Left lobe of liver (tissue), 2 donors: ENCODE results near the gene UGDH. TPM values are rescaled to one million over a fixed set of nuclear protein-coding genes. Genes with fewer than 3 reads are reported as not detected.
"Not testable (repeated sequence)": the region's sequence is repeated elsewhere in the genome, so short reads cannot be mapped to it uniquely, and the experiment has no call there.

Experiments
- ATAC-seq: fragments of 200-7000 bp; cut with Tn5 transposase; one replicate; pipeline ENCODE4 v1.9.1; 2020; ENCODE audit warnings: mild to moderate bottlenecking, moderate library complexity
- DNase-seq: peaks from one replicate; pipeline ENCODE4 v3.0.0-alpha.2; 2020; ENCODE audit warnings: low spot score
- total RNA-seq: library from RNA; stranded (reverse); gene quantifications from one replicate; pipeline ENCODE4 v1.2.1, GENCODE V29; 2021
- donor health status: DM: no; HTN: no; CAD: no; lungs with moderate emphysema.
- donor health status: DM: no; HTN: yes; CAD: no.

UGDH gene
- total RNA-seq, 1 donor from 2014 or later = 225 TPM

DNA sequence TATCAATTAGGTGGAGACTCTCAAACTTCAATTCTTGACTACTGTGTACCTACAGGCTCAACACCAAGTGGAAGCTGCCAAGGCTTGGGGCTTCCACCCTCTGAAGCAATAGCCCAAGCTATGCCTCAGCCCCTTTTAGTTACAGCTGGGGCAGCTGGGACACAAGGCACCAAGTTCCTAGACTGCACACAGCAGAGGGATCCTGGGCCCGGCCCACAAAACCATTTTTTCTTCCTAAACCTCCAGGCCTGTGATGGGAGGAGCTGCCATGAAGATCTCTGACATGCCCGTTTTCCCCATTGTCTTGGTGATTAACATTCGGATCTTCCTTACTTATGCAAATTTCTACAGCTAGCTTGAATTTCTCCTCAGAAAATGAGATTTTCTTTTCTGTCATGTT, 3.4 kb upstream of the UGDH start:
- no peak for DNase-seq
- ATAC-seq = no peak

DNA sequence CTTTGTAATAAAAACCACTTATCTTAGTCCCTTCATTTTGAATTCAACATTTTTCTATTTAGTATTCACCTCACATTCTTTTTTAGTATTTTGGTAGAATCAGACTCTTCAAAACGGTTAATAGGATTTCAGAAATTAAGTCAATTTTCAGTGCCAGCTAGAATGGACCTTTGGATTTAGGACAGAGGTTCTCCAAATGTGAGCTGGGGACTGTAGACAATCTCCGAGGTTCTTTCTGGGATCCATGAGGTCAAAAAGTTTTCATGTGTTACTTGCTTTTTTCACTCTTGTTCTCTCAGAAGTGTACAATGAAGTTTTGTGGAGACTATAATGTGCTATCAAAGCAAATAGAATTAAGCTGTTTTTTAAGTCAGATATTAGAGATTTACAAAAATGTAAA, 2.3 kb upstream of the UGDH start:
- ATAC-seq (no peak), DNase-seq (no peak)

DNA sequence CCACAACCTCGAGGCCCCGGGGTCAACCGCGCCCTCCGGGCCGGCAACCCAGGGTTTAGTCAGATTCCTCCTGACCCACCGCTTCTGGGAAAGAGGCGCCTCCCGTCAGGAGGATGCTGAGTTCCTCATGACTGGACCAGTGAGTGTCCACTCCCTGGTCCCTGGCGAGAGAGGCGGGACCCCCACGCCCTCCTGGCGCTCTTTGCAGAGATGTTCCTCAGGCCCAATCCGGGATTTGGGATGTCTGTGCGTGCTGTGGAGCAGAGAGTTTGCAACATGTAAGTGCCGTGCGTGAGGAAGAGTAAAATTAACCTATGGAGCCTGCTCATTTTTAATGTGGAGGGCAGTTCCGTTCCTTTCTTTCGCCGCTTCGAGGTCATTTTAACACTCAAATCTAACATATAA, 824 bp upstream of the UGDH start:
- DNase-seq (no peak), ATAC-seq (peak; percentile 48)

DNA sequence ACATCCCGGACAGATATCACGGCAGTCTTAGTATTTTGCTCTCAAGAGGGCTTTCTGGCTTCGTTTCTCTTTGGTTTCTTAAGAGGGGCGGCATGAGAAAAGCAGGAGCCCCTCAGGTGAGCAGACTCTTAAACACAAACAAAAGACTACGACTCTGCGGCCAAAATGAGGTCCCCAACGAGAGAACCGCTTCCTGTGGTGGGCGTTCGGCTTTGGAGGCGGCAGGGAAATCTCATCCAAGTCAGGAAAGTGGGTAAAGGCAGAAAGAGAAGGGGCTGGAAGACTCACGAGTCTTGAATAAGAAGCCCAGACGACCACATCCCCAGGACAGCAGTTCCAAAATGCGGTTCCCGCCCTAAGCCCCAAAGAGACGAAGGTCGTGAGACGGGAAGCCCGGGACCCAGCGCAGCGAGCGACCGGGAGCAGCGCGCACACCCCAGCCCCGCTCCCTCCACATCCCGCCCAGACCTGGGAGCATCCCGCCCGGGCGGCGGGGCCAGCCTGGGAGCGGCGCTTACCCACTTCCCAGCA, 409 bp downstream of the UGDH start:
- DNase-seq = no peak
- ATAC-seq = no peak

DNA sequence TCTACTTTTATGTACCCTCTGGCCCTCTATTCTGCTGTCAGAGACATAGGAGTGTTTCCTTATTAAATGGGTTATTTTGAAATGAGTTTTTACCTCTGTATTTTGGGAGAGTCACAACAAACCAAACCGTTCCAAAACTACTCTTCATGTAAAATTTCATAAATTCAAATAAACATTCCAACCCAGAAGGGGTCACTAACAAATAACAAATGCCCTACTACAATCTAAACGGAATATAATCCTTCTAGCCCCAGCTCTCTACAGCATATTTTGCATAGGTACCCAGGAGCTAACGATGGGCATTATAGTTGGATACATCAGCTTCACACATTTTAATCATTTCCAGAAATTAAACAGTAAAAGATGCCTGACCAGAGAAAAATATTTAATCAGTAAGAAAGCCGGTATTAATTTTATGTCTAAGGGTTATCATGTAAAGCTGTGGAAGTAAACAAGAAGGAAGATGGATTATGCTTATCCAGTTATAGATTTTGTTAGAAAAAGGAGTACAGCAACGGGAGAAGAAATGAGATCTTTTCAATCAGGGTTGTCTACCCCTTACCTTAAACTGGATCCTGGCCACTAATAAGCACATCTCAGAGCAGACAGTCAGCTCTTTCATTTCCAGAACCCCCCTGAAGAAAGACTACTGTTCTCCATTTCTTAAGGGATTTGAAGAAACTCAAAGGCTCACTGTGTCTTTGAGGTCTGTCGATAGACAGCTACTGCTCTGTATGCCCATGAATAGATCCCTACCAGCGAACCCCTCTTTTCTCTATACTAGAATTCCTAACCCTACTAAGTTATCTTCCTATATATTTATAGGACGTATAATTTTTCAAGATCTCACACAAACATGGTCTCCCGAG, 1.2 kb downstream of the UGDH start:
- DNase-seq = no peak
- no peak for ATAC-seq

DNA sequence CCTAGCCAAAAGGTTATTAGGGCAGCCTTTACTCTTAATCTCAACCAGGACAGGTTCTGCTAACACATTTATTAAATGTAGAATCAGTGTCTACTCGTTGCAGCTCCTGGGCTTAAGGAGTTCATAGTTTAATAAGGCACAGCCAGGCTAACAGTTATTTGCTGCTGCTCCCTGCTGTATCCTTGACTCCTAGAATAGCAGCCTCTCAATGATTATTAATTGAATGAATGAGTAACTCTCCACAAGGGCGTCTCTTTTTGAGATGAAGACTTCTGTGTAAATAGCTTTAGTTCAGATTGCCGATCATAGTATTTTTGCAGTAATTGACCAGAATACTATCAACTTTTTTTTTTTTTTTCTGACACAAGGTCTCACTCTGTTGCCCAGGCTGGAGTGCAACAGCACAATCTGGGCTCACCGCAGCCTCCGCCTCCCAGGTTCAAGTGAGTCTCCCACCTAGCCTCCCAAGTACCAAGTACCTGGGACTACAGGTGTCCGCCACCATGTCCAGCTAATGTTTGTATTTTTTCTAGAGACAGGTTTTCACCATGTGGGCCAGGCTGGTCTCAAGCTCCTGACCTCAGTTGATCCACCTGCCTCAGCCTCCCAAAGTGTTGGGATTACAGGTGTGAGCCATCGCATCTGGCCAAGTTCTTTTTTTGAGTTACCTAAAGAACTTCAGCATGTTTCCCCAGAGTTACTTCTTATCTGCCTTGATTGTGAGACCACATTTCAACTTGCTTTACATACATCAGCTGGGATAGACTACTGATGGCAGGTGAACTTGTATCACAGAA, 2.9 kb downstream of the UGDH start:
- no peak for ATAC-seq
- DNase-seq = no peak

DNA sequence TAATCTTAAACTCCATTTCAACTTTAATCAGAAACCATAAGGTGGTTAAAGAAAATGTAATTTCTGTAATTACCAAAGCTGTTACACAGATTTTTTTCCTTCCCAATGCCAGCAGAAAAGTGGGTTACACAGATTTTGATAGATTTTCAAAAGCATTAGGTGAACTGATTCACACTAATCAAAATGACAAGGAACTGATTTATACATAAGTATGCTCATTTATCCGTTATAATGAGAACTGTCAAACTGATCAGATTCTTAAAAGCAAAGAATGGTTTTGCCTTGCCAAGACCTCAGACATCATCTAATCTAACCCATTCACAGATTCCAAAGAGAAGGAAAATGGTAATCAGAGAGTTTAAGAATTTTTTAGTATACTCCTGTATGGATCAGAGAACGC, 5.2 kb downstream of the UGDH start:
- ATAC-seq (no peak), DNase-seq (no peak)

DNA sequence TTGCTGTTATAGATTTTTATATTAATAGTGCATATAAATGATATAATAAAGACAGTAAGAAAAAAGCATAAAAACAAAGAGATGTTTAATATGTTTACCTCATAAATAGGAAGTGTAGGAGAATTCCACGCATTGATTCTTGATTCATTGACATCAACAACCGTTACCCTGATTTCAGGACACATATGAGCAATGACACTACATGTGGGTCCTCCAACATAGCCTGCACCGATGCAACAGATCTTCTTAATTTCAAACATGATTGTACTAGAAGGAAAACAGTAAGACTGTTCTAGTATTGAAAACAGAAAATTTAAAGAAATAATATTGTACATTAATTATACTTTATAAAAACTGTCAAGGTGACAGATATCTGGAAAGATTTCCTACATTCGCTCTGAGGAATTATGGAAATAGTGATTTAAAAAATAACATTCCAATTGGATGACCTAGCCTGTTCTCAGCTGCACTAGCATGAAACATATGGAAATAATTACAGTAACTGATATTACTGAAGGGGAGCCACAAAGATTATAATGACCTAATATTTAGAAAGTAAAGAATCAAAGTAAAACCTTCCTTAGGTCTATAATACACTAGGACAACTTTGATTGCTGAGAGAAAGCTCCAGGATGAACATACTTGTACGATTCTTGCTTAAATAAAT, 5.9 kb downstream of the UGDH start:
- DNase-seq (no peak), ATAC-seq (no peak)

DNA sequence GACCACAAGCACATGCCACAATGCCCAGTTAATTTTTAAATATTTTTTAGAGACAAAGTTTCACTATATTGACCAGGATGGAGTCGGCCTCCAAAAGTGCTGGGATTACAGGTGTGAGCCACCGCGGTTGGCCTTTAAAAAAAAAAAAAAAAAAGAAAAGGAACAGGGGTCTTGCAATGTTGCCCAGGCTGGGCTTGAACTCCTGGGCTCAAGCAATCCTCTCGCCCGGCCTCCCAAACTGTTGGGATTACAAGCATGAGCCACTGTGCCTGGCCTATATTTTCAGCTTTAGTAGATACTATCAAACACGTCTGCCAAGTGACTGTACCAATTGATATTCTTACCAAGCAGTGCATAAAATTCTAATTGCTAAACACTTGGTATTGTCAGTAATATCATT, 8.8 kb downstream of the UGDH start:
- no peak for DNase-seq
- ATAC-seq = no peak

DNA sequence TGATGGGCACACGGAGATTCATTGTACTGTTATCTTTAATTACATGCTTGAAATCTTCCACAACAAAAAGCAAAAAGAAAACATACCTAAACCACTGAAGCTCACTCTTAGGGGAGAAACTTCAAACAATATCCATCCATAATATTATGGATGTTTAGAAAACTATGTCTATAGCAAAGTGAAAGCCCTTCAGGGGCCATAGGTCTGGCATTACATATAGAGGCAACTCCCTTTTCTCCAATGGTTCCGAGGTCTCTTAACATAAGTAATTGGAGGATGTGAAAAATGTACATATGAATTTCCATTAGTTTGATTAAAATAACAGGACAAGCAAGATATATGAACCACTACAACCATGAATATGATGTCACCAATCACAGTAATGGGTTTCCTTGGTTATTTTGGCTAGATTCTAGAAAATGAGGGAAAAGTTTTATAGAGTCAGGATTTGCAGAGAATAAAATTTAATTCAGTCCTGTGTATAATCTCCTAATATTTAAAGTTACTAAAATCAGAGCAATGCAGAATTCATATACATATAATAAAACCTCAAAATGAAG, 10.8 kb downstream of the UGDH start:
- DNase-seq (no peak), ATAC-seq (no peak)

DNA sequence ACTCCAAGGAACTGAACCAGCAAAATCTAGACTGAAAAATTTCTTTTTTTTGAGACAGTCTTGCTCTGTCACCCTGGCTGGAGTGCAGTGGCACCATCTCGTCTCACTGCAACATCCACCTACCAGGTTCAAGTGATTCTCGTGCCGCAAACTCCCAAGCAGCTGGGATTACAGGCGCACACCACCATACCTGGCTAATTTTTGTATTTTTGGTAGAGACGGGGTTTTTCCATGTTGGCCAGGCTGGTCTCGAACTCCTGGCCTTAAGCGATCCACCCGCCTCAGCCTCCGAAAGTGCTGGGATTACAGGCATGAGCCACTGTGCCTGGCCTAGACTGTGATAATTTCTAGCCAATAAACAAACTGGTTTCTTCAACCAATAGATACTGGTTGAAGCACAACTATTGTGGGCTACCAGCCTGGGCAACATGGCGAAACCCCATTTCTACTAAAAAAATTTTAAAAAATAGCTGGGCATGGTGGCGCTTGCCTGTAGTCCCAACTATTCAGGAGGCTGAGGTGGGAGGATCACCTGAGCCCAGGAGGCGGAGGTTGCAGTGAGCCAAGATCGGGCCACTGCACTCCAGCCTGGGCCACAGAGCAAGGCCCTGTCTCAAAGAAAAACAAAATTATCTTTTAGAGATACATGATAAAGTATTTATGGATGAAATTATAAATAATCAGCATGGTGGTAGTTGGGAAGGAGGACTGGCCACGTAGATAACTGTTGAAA, 11.4 kb downstream of the UGDH start:
- ATAC-seq, DNase-seq: not testable (repeated sequence)

DNA sequence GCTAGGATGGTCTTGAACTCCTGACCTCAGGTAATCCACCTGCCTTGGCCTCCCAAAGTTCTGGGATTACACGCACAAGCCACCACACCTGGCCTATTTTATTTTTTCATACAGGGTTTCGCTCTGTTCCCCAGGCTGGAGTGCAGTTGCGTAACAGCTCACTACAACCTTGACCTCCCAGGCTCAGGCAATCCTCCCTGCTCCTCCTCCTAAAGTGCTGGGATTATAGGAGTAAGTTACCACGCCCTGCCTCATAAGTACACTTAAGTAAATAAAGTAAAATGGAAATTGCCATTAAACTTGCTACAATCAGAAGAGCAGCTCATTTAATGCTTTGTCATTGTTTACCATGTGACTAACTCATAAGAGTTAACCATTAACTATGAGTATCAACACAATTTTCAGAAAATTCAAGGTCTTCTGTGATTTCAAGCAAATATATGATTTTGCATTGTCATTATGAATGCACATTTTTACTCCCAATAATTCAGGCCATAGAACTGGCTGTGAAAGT, 12.3 kb downstream of the UGDH start:
- peak; percentile 80 for DNase-seq
- peak; percentile 80 for ATAC-seq

DNA sequence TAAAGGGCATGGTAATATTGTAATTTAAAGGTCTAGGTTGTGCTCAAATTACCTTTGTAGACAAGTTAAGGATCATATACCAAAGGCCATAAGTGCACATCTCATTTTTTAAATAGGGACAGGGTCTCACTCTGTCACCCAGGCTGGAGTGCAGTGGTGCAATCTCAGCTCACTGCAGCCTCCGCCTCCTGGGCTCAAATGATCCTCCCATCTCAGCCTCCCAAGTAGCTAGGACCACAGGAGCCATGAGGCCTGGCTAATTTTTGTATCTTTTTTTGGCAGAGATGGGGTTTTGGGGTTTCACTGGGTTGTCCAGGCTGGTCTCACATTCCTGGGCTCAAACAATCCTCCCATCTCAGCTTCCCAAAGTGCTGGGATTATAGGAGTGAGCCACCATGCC, 13.0 kb downstream of the UGDH start:
- ATAC-seq, DNase-seq: not testable (repeated sequence)

DNA sequence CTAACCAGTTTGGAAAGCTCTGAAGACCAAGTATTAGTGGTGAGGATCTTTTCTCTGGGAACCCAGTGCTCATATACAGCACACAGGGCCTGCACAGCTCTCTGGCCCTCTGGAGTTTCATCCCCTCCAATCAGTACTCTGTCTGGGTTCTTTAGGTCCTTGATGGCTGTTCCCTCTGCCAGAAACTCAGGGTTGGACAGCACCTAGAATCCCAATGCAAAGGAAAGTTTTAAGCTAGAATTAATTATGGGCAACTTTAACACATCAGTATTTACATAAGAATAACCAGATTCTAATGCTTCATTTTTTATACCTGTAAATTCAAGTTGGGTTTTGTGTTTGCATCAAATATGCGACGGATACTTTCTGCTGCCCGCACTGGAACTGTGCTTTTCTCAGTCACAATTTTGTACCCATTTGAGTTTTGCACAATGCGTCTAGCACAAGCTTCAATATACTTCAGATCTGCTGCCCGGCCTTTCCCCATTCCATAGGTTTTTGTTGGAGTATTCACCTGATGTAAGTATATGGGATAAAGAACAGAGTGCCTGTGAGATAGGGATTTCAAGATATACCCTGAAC, 16.8 kb downstream of the UGDH start:
- no peak for DNase-seq
- ATAC-seq = no peak

DNA sequence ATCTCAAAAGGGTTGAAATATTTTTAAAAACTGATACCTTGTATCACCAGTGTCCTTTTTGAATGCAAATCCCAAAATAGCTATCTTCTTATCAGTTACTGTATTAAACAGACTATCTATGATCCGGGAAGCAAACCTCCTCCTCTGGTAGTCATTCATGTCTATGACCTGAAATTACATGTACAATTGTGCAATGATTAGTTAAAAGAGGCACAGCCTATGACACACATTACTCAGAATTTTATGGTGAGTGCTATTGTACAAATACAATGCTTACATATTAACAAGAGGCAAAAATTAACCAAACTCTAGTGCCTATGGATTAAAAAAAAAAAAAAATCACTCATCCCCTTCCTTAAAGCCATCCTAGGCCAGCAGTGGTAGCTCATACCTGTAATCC, 21.7 kb downstream of the UGDH start:
- ATAC-seq (peak; percentile 5), DNase-seq (no peak)

DNA sequence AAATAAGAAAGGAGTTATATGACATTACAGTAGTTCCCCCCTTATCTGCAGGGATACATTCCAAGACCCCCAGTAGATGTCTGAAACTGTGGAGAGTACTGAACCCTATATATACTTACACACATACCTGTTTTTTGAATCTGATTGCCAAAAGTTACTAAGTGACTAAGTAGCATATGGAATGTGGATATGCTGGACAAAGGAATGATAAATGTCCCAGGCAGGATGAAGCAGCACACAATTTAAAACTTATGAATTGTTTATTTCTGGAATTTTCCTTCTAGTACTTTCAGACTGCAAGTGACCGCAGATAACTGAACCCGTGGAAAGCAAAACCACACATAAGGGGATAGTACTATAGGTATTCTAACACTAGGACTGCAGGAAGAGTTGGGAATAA, 22.7 kb downstream of the UGDH start:
- DNase-seq = no peak
- no peak for ATAC-seq

DNA sequence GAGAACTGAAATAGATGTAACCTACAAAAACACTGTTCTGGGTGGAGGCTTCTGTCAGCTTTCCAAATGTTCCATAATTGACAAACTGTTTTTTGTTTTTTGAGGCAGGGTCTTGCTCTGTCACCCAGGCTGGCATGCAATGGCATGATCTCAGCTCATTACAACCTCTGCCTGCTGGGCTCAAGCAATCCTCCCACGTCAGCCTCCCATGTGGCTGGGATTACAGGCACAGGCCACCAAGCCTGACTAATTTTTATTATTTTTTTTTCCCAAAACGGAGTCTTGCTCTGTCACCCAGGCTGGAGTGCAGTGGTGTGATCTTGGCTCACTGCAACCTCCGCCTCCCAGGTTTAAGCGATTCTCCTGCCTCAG, 24.6 kb downstream of the UGDH start:
- peak; percentile 12 for DNase-seq
- ATAC-seq = not testable (repeated sequence)

DNA sequence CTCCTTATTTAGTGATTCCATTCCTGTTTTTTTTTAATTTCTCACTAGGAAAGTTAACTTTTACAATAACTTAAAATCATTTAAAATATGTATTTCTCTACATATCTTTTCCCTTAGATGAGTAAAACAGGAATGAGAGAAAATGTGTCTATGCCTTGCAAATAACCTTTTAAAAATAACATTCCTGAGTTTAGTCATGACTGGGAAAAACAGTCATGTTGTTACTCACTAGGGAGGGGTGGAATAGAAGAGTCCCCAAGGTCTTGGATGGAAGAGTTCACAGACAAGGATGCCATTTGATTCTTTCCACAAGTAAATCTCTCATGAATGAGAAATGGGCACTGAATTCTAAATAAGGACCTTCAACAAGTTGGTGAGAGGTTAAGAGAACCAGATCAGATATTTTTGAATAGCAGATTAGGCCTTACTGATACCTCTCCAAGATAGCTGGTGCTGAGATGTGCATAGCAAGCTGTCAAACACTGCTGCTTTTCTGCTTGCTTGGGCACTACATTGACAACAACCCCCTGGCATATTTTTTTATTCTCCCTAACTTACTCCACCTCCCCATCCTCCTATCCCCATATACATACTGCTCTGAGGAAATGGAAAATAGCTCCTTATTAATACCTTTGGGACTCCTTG, 25.1 kb downstream of the UGDH start:
- ATAC-seq (no peak), DNase-seq (no peak)

DNA sequence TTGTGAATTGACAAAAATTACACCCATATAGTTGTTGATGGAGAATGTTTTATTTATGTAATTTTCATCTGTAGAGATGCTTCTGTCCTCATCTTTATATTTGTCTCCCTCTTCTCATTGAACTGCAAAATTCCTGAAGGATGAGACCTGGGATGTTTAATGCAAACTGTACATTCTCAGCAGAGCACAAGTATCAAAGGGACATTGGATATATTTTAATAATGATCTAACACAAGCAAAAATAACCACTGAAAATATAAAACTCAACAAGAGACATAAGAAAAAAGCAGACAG, 28.6 kb downstream of the UGDH start:
- DNase-seq (no peak), ATAC-seq (no peak)
